H1 (cell line): ENCODE results near the gene CXCL14. TPM values are rescaled to one million over a fixed set of nuclear protein-coding genes. Genes with fewer than 3 reads are reported as not detected.

Source experiments
- CTCF ChIA-PET: fragments of 300-600 bp; sonication (Branson Sonifier 250); formaldehyde crosslinking; loops from one replicate; lab custom pipeline; 2021; ENCODE audit not compliant: partially characterized antibody; lab: Charles Lee
- POLR2A ChIA-PET: fragments of 300-600 bp; sonication (Branson Sonifier 250); formaldehyde crosslinking; loops from one replicate; lab custom pipeline; 2021; ENCODE audit warnings: inconsistent platforms; ENCODE audit not compliant: partially characterized antibody; lab: Charles Lee
- DNase-seq, 2 experiments: peaks; one replicate each; pipeline versions ENCODE4 v3.0.0 to v3.0.0-alpha.2; 2010 to 2022; ENCODE audit warnings: low spot score in 2 of 2, low read depth in 1 of 2, mixed read lengths in 1 of 2
- FAIRE-seq: peaks from 2 replicates; lab custom pipeline; 2011; peaks lifted over from hg19 to GRCh38; lab: Jason Lieb, UNC
- H2AFZ ChIP-seq: 2 replicates; pipeline ENCODE4 v1.8.1; 2012; ENCODE audit warnings: low read length, inconsistent platforms
- H2AK5ac ChIP-seq: 2 replicates; pipeline ENCODE4 v1.6.1; 2013; ENCODE audit warnings: low read depth, low read length
- H2BK120ac ChIP-seq: replicated peaks from 2 replicates; pipeline ENCODE3; 2013; ENCODE audit warnings: low read depth, low read length, inconsistent platforms
- H2BK12ac ChIP-seq: 2 replicates; pipeline ENCODE4 v1.6.1; 2013; ENCODE audit warnings: low read depth, low read length
- H2BK15ac ChIP-seq: 2 replicates; pipeline ENCODE4 v1.6.1; 2013; ENCODE audit warnings: low read length
- H2BK20ac ChIP-seq: 2 replicates; pipeline ENCODE4 v1.6.1; 2013; ENCODE audit warnings: low read length
- H2BK5ac ChIP-seq: 2 replicates; pipeline ENCODE4 v1.6.1; 2013; ENCODE audit warnings: low read depth, low read length
- H3K14ac ChIP-seq: 2 replicates; pipeline ENCODE4 v1.6.1; 2013; ENCODE audit warnings: inconsistent platforms; ENCODE audit not compliant: insufficient read length
- H3K18ac ChIP-seq: 2 replicates; pipeline ENCODE4 v1.6.1; 2013; ENCODE audit warnings: low read length; ENCODE audit errors: extremely low read depth
- H3K23ac ChIP-seq: 2 replicates; pipeline ENCODE4 v1.6.1; 2013; ENCODE audit warnings: inconsistent platforms; ENCODE audit not compliant: insufficient read length
- H3K23me2 ChIP-seq: 2 replicates; pipeline ENCODE4 v1.6.1; 2013; ENCODE audit warnings: low read depth, low read length
- H3K27ac ChIP-seq: 2 replicates; pipeline ENCODE4 v1.6.1; 2011; ENCODE audit warnings: low read depth, low read length, inconsistent platforms
- H3K27me3 ChIP-seq, 4 experiments: replicated peaks in 1 of 4; 1 replicate in 1 of 4; 2 replicates in 3 of 4; pipeline versions ENCODE4 v1.6.1 to v1.8.1; 2011 to 2013; ENCODE audit warnings: low read length in 3 of 4, mild to moderate bottlenecking in 3 of 4, inconsistent platforms in 2 of 4, mixed read lengths in 2 of 4, moderate library complexity in 1 of 4; ENCODE audit not compliant: control insufficient read depth in 3 of 4, insufficient read depth in 3 of 4; ENCODE audit errors: extremely low read depth in 1 of 4
- H3K36me3 ChIP-seq, 4 experiments: 2 replicates each; pipeline versions ENCODE4 v1.6.1 to v1.8.1; 2011 to 2013; ENCODE audit warnings: mild to moderate bottlenecking in 4 of 4, low read length in 3 of 4, moderate library complexity in 2 of 4, control low read depth in 1 of 4, inconsistent platforms in 1 of 4; ENCODE audit not compliant: insufficient read depth in 4 of 4, control insufficient read depth in 2 of 4
- H3K4ac ChIP-seq: replicated peaks from 2 replicates; pipeline ENCODE3; 2013; ENCODE audit warnings: low read length, low read depth, mixed read lengths, inconsistent platforms; ENCODE audit not compliant: insufficient read length
- H3K4me1 ChIP-seq, 4 experiments: replicated peaks in 1 of 4; 1 replicate in 1 of 4; 2 replicates in 3 of 4; pipeline versions ENCODE4 v1.6.1 to v1.8.1; 2011 to 2013; ENCODE audit warnings: low read length in 3 of 4, inconsistent platforms in 2 of 4, mixed read lengths in 1 of 4; ENCODE audit not compliant: insufficient read depth in 4 of 4, control insufficient read depth in 3 of 4
- H3K4me2 ChIP-seq, 2 experiments: 2 replicates each; pipeline versions ENCODE4 v1.6.1 to v1.8.1; 2011 to 2013; ENCODE audit warnings: low read depth in 2 of 2, low read length in 2 of 2, control low read depth in 1 of 2, inconsistent platforms in 1 of 2, mild to moderate bottlenecking in 1 of 2; ENCODE audit not compliant: insufficient read depth in 1 of 2
- H3K4me3 ChIP-seq, 4 experiments: fragments of 200-600, 300-600 bp in 1 of 4; sonication (generic), shearing (Covaris generic), sonication (Bioruptor Twin) in 1 of 4; 2 replicates each; pipeline versions ENCODE4 v1.5.1 to v1.8.1; 2011 to 2016; ENCODE audit warnings: low read length in 4 of 4, low read depth in 3 of 4, control low read depth in 2 of 4, inconsistent platforms in 2 of 4, mild to moderate bottlenecking in 2 of 4, mixed read lengths in 1 of 4, moderate library complexity in 1 of 4; ENCODE audit not compliant: insufficient read depth in 2 of 4; ENCODE audit errors: extremely low read depth in 1 of 4
- H3K56ac ChIP-seq: replicated peaks from 2 replicates; pipeline ENCODE3; 2013; ENCODE audit warnings: low read depth, mild to moderate bottlenecking, mixed read lengths, low read length, inconsistent platforms; ENCODE audit not compliant: insufficient read length
- H3K79me1 ChIP-seq: 2 replicates; pipeline ENCODE4 v1.6.1; 2013; ENCODE audit warnings: low read depth, low read length, control low read depth
- H3K79me2 ChIP-seq, 2 experiments: 2 replicates each; pipeline versions ENCODE4 v1.6.1 to v1.8.1; 2012 to 2013; ENCODE audit warnings: low read length in 2 of 2, mild to moderate bottlenecking in 2 of 2, inconsistent platforms in 1 of 2; ENCODE audit not compliant: insufficient read depth in 2 of 2, control insufficient read depth in 1 of 2
- H3K9ac ChIP-seq, 4 experiments: replicated peaks in 1 of 4; 1 replicate in 1 of 4; 2 replicates in 3 of 4; pipeline versions ENCODE4 v1.6.1 to v1.8.1; 2011 to 2013; ENCODE audit warnings: low read depth in 3 of 4, low read length in 3 of 4, control low read depth in 2 of 4, mild to moderate bottlenecking in 2 of 4, moderate library complexity in 2 of 4, inconsistent platforms in 1 of 4; ENCODE audit errors: extremely low read depth in 1 of 4
- H3K9me3 ChIP-seq, 2 experiments: 2 replicates each; pipeline versions ENCODE4 v1.6.1 to v1.8.1; 2012 to 2013; ENCODE audit warnings: mild to moderate bottlenecking in 2 of 2, moderate library complexity in 2 of 2, control low read depth in 1 of 2, inconsistent platforms in 1 of 2, low read depth in 1 of 2, low read length in 1 of 2, mixed read lengths in 1 of 2; ENCODE audit not compliant: insufficient read depth in 2 of 2
- H4K20me1 ChIP-seq, 2 experiments: replicated peaks in 1 of 2; 2 replicates each; pipeline versions ENCODE3 to v1.8.1; 2011 to 2013; ENCODE audit warnings: inconsistent platforms in 2 of 2, low read length in 2 of 2, mild to moderate bottlenecking in 1 of 2; ENCODE audit not compliant: insufficient read depth in 2 of 2, control insufficient read depth in 1 of 2
- H4K5ac ChIP-seq: 2 replicates; pipeline ENCODE4 v1.6.1; 2013; ENCODE audit warnings: low read length, low read depth, mixed read lengths, inconsistent platforms; ENCODE audit not compliant: insufficient read length
- H4K8ac ChIP-seq: 2 replicates; pipeline ENCODE4 v1.8.0; 2013; ENCODE audit warnings: mild to moderate bottlenecking, moderate library complexity, low read length, inconsistent platforms; ENCODE audit not compliant: insufficient read depth; ENCODE audit errors: extremely low read depth
- H4K91ac ChIP-seq: replicated peaks from 2 replicates; pipeline ENCODE3; 2013; ENCODE audit warnings: low read length, mixed read lengths, inconsistent platforms; ENCODE audit not compliant: insufficient read length
- BCL11A ChIP-seq, 2 experiments: IDR thresholded peaks; one replicate each; pipeline ENCODE4 v1.6.1; 2011; ENCODE audit warnings: low read depth in 2 of 2, low read length in 2 of 2, mild to moderate bottlenecking in 2 of 2
- CREB1 ChIP-seq: IDR thresholded peaks from 2 replicates; pipeline ENCODE4 v1.6.1; 2012; ENCODE audit warnings: inconsistent platforms
- GABPA ChIP-seq: IDR thresholded peaks from 2 replicates; pipeline ENCODE4 v1.6.1; 2011; ENCODE audit warnings: mild to moderate bottlenecking, low read length, moderate library complexity, borderline replicate concordance; ENCODE audit not compliant: insufficient read depth
- GTF2F1 ChIP-seq: IDR thresholded peaks from 2 replicates; pipeline ENCODE4 v1.6.1; 2012; ENCODE audit warnings: low read depth, low read length, improper control_type of control experiment, borderline replicate concordance
- JUN ChIP-seq: IDR thresholded peaks from 2 replicates; pipeline ENCODE4 v1.6.1; 2011; ENCODE audit warnings: low read depth, mild to moderate bottlenecking, improper control_type of control experiment, low read length
- NANOG ChIP-seq: IDR thresholded peaks from 2 replicates; pipeline ENCODE4 v1.6.1; 2011; ENCODE audit warnings: low read length, low read depth, mild to moderate bottlenecking, inconsistent platforms; ENCODE audit not compliant: insufficient read depth, poor library complexity, severe bottlenecking
- POLR2AphosphoS5 ChIP-seq: IDR thresholded peaks from 2 replicates; pipeline ENCODE4 v1.6.1; 2011; ENCODE audit warnings: low read depth, low read length
- RBBP5 ChIP-seq: IDR thresholded peaks from 2 replicates; pipeline ENCODE4 v1.7.1; 2012; ENCODE audit warnings: low read depth, mild to moderate bottlenecking, inconsistent platforms, low read length, moderate library complexity, borderline replicate concordance
- RXRA ChIP-seq: IDR thresholded peaks from 2 replicates; pipeline ENCODE4 v1.6.1; 2011; ENCODE audit warnings: low read depth, mild to moderate bottlenecking, low read length, moderate library complexity; ENCODE audit not compliant: insufficient read depth
- SIN3A ChIP-seq, 2 experiments: IDR thresholded peaks in 1 of 2; conservative IDR thresholded peaks in 1 of 2; 2 replicates each; pipeline ENCODE4 v1.6.1; 2011 to 2012; ENCODE audit warnings: low read length in 2 of 2, improper control_type of control experiment in 1 of 2, low read depth in 1 of 2, mild to moderate bottlenecking in 1 of 2
- SUZ12 ChIP-seq: fragments of 200-600 bp; sonication (generic); IDR thresholded peaks from 2 replicates; pipeline ENCODE4 v1.6.1; 2012; ENCODE audit warnings: mild to moderate bottlenecking, inconsistent platforms, low read length, moderate library complexity, mixed read lengths
- TBP ChIP-seq: IDR thresholded peaks from 2 replicates; pipeline ENCODE4 v1.6.1; 2011; ENCODE audit warnings: low read depth, low read length, improper control_type of control experiment
- TEAD4 ChIP-seq: IDR thresholded peaks from 2 replicates; pipeline ENCODE4 v1.6.1; 2012; ENCODE audit warnings: low read depth, low read length, inconsistent platforms, mixed read lengths
- ZNF274 ChIP-seq: IDR thresholded peaks from 2 replicates; pipeline ENCODE4 v1.7.0; 2012; ENCODE audit warnings: low read length, borderline replicate concordance; ENCODE audit errors: extremely low read depth
- WGBS, 2 experiments: shearing (Covaris generic) in 1 of 2; methylation state at CpG; one replicate each; pipeline versions ENCODE4 v1.1.6 to v1.1.7; 2013 to 2015; ENCODE audit warnings: low lambda C conversion rate in 2 of 2, mixed read lengths in 2 of 2, inconsistent platforms in 1 of 2, low coverage in 1 of 2, missing lambda C conversion rate in 1 of 2; ENCODE audit not compliant: insufficient replicate concordance in 2 of 2, insufficient coverage in 1 of 2, insufficient read length in 1 of 2; ENCODE audit errors: extremely low coverage in 1 of 2, missing lambda C conversion rate in 1 of 2; 5-methylcytosine and 5-hydroxymethylcytosine counted together
- polyA plus RNA-seq, 7 experiments: library from polyadenylated mRNA; depleted of rRNA in 3 of 7; stranded (reverse) in 5 of 7; unstranded in 2 of 7; fragments of >200 nt in 5 of 7; fragments of 200-250 nt in 2 of 7; gene quantifications; 1 replicate in 5 of 7; 2 replicates in 1 of 7; 4 replicates in 1 of 7; pipeline versions ENCODE4 v1.2.1 to v1.2.3, GENCODE V29; 2011 to 2013; ENCODE audit warnings: missing spikeins in 2 of 7, mixed read lengths in 2 of 7
- total RNA-seq: library from RNA; stranded (reverse); fragmentation: NEBNext Ultra II Directional; extraction: Animal tissue kit (Norgen Biotek cat#: 25700); gene quantifications from 2 replicates; pipeline ENCODE4 v1.2.1, GENCODE V29; 2021

Gene CXCL14
- total and polyA plus RNA-seq, 2 of the 8 experiments (the other 6 are each of a cell fraction or from before 2014, with no cell fraction given), result 1.5 to 1.8 TPM

DNA sequence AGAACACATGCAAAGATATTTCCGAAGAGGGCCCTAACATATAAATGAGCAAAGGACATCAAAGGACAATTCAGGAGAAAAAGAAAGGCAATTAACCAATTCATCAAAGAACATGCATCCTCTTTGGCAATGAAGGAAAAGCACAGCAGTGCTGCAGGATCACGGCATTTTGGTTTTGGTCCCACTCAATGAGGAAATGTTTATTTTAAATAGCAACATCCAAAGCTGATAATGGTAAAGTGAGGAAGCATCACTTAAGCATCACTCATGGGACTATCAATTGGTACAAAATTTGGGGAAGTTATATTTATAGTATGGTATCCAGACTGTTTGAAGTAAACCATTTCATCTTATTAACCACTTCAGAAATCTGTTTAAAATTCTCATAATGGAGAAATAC is 5.5 kb upstream of the CXCL14 start:
- 87% methylated on average over 2 of the region's 2 CpGs; no CpG with 5 or more reads in 1 of the 2 experiments for WGBS, 2 experiments
- no peak overlapping the region for H2BK120ac ChIP-seq

More for the DNA sequence above, 5.5 kb upstream of the CXCL14 start:
- no peaks in the 10 kb centered on the region for H3K79me1 ChIP-seq
- H2BK5ac ChIP-seq, result no peak overlapping the region
- DNase-seq (no peak), FAIRE-seq (no peak)
- no peak overlapping the region for H3K9ac ChIP-seq
- no peak overlapping the region for H2AK5ac ChIP-seq
- TF ChIP-seq SUZ12 (no peak), BCL11A (IDR thresholded peaks at IDR 0.05; ENCODE audit: low read depth in 2 of 2, low read length in 2 of 2) (no peak), POLR2AphosphoS5 (no peak), JUN (no peak), TEAD4 (no peak), GTF2F1 (no peak), CREB1 (no peak), TBP (no peak), RBBP5 (no peak), ZNF274 (no peak), SIN3A (conservative IDR thresholded peaks at IDR 0.05 in 1 of 2, IDR thresholded peaks at IDR 0.05 in 1 of 2; ENCODE audit: low read depth in 1 of 2, low read length in 2 of 2) (no peak), NANOG (no peak), GABPA (no peak), RXRA (no peak)
- H3K4ac ChIP-seq, result no peak overlapping the region
- H4K91ac ChIP-seq, result no peak overlapping the region
- H3K18ac ChIP-seq, result no peak overlapping the region
- no peak overlapping the region for H2BK12ac ChIP-seq
- no peak overlapping the region for H3K27ac ChIP-seq
- H3K27me3 ChIP-seq, result peaks cover 4 to 17% (median 13%) of the 10 kb centered on the region in 4 experiments
- no peak overlapping the region for H3K23ac ChIP-seq
- H3K23me2 ChIP-seq, result no peaks in the 10 kb centered on the region
- CTCF ChIA-PET, result interaction anchor here (0.9 to 18.1 kb wide), 6 partner anchors 19 to 144 kb away, joined by 3 to 248 read pairs (median 4); no protein-coding TSS in a partner anchor
- H3K79me2 ChIP-seq, result no peaks in the 10 kb centered on the region
- no peak overlapping the region for H3K4me2 ChIP-seq
- no peak overlapping the region for H3K14ac ChIP-seq
- H3K4me1 ChIP-seq, result peaks cover 0 to 3% (median 0%) of the 10 kb centered on the region in 4 experiments; a peak in 3 of 7 replicates
- H3K36me3 ChIP-seq, result no peaks in the 10 kb centered on the region
- no peak overlapping the region for H2BK20ac ChIP-seq
- H2BK15ac ChIP-seq, result no peak overlapping the region
- no peak overlapping the region for H4K8ac ChIP-seq
- no peak overlapping the region for H3K56ac ChIP-seq
- peaks cover 0 to 1% of the 10 kb centered on the region in 2 experiments for H4K20me1 ChIP-seq
- H3K9me3 ChIP-seq, result 0 out of 4 replicates have a peak, but pooled peaks cover 0 to 3% of the 10 kb centered on the region in 2 experiments
- H3K4me3 ChIP-seq, result no peak overlapping the region
- no peak overlapping the region for H2AFZ ChIP-seq
- no peak overlapping the region for H4K5ac ChIP-seq
- POLR2A ChIA-PET, result no interaction called here
